Measurements from ENCODE around the gene XAB2.

XAB2 gene

DNA sequence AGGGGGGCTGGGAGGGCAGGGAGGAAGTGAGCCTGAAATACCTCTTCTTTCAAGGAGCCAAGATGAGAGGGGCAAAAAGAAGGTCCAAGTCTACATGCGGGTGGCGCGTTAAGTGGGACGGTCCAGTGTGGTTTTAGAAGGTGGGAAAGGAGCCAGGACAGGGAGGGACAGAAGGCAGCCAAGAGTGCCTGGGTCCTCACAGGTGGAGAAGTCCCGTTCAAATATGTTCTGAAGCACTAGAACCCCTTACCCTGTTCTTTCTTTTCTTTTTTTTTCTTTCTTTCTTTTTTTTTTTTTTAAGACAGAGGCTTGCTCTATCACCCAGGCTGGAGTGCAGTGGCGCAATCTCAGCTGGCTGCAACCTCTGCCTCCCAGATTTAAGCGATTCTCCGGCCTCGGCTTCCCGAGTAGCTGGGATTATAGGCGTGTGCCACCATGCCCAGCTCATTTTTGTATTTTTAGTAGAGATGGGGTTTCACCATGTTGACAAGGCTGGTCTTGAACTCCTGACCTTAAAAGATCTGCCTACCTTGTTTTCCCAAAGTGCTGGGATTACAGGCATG is 26.3 kb downstream of the XAB2 start:
- no peak overlapping the region for H3K27ac ChIP-seq (ENCODE audit: low read depth, low read length)

DNA sequence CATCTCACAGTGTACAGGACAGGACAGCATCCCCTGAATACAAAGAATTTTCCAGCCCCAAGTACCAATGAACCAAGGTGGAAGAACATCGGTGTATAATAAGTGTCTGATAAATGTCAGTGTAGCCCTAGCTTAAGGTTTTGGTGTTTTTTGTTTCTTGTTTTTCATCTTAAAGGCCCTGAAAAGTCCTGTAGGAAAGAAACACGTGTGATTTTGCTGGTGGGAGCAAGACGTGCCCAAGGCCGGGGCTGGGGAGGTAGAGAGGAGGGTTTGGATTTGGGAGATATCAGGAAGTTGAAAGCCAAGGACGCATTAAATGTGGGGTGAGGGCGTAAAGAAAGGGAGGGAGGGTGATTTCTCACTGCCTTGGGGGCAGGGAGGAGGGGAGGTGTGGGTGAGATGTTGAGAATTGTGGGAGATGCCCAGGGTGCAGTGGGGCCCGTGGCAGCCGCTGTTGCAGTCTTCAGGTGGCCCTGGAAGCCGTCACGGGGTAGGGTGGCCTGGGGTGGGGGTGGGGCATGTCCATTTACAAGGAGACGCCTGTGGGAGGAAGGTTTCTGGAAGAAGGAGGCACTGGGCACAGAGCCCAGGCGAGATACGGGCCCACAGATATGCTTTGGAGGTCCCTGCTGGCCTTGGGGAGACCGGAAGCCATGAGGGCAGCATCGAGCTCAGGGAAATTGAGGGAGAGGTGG is 27.0 kb downstream of the XAB2 start:
- Histone ChIP-seq H3K4me2 (ENCODE audit: low read length) (no peak overlapping the region), H3K27me3 (ENCODE audit: control insufficient read depth, low read length) (peaks cover 2% of the 10 kb centered on the region), H3K79me2 (ENCODE audit: control insufficient read depth, low read length) (no peaks in the 10 kb centered on the region), H3K27ac (ENCODE audit: low read depth, low read length) (no peak overlapping the region), H3K9me3 (ENCODE audit: control insufficient read depth, insufficient read depth, low read length) (no peaks in the 10 kb centered on the region), H3K9me2 (replicated peaks; ENCODE audit: control insufficient read depth, low read length) (no peaks in the 10 kb centered on the region), H3K4me3 (ENCODE audit: low read length) (no peak overlapping the region), H3F3A (ENCODE audit: control insufficient read depth, insufficient read depth) (no peaks in the 10 kb centered on the region), H3K4me1 (ENCODE audit: control insufficient read depth, low read length) (no peaks in the 10 kb centered on the region), H4K20me1 (ENCODE audit: control insufficient read depth, insufficient read depth, low read depth, low read length) (no peaks in the 10 kb centered on the region), H3K36me3 (ENCODE audit: control insufficient read depth, low read length) (no peaks in the 10 kb centered on the region)
- TF ChIP-seq, protein P1, sequence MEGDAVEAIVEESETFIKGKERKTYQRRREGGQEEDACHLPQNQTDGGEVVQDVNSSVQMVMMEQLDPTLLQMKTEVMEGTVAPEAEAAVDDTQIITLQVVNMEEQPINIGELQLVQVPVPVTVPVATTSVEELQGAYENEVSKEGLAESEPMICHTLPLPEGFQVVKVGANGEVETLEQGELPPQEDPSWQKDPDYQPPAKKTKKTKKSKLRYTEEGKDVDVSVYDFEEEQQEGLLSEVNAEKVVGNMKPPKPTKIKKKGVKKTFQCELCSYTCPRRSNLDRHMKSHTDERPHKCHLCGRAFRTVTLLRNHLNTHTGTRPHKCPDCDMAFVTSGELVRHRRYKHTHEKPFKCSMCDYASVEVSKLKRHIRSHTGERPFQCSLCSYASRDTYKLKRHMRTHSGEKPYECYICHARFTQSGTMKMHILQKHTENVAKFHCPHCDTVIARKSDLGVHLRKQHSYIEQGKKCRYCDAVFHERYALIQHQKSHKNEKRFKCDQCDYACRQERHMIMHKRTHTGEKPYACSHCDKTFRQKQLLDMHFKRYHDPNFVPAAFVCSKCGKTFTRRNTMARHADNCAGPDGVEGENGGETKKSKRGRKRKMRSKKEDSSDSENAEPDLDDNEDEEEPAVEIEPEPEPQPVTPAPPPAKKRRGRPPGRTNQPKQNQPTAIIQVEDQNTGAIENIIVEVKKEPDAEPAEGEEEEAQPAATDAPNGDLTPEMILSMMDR (IDR thresholded peaks at IDR 0.05; ENCODE audit: low read depth, low read length, poor library complexity, severe bottlenecking): no peak
- TF ChIP-seq EZH2phosphoT487 (IDR thresholded peaks at IDR 0.05; ENCODE audit: borderline replicate concordance, low read length): no peak

More for the DNA sequence above, 26.3 kb downstream of the XAB2 start:
- Histone ChIP-seq H3K4me3 (ENCODE audit: low read length) (no peak overlapping the region), H3F3A (ENCODE audit: control insufficient read depth, insufficient read depth) (no peaks in the 10 kb centered on the region), H3K79me2 (ENCODE audit: control insufficient read depth, low read length) (no peaks in the 10 kb centered on the region), H3K9me3 (ENCODE audit: control insufficient read depth, insufficient read depth, low read length) (no peaks in the 10 kb centered on the region), H4K20me1 (ENCODE audit: control insufficient read depth, insufficient read depth, low read depth, low read length) (no peaks in the 10 kb centered on the region), H3K4me1 (ENCODE audit: control insufficient read depth, low read length) (no peaks in the 10 kb centered on the region), H3K4me2 (ENCODE audit: low read length) (no peak overlapping the region), H3K9me2 (replicated peaks; ENCODE audit: control insufficient read depth, low read length) (no peaks in the 10 kb centered on the region), H3K36me3 (ENCODE audit: control insufficient read depth, low read length) (no peaks in the 10 kb centered on the region), H3K27me3 (ENCODE audit: control insufficient read depth, low read length) (no peaks in the 10 kb centered on the region; the same call in 1 of the 2 replicates)
- no peak for TF ChIP-seq EZH2phosphoT487 (IDR thresholded peaks at IDR 0.05; ENCODE audit: borderline replicate concordance, low read length)
- TF ChIP-seq, protein P1 (IDR thresholded peaks at IDR 0.05; ENCODE audit: low read depth, low read length, poor library complexity, severe bottlenecking): no peak

DNA sequence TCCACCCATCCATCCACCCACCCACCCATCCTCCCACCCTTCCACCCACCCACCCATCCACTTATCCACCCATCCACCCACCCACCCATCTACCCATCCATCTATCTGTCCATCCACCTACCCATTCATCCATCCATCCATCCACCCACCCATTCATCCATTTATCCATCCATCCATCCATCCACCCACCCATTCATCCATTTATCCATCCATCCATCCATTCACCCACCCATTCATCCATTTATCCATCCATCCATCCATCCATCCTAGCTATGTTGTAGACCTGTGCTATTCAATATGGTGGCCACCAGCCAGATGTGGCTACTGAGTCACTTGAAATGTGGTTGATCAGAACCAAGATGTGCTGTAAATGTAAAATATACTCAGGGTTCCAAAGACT is 28.6 kb downstream of the XAB2 start:
- TF ChIP-seq, protein P1 (IDR thresholded peaks at IDR 0.05; ENCODE audit: low read depth, low read length, poor library complexity, severe bottlenecking): no peak
- TF ChIP-seq EZH2phosphoT487 (IDR thresholded peaks at IDR 0.05; ENCODE audit: borderline replicate concordance, low read length): no peak
- no peaks in the 10 kb centered on the region for H3K79me2 ChIP-seq (ENCODE audit: control insufficient read depth, low read length)
- no peaks in the 10 kb centered on the region for H3F3A ChIP-seq (ENCODE audit: control insufficient read depth, insufficient read depth)
- H3K9me3 ChIP-seq (ENCODE audit: control insufficient read depth, insufficient read depth, low read length): no peaks in the 10 kb centered on the region
- H3K27me3 ChIP-seq (ENCODE audit: control insufficient read depth, low read length): peaks cover 14% of the 10 kb centered on the region
- no peaks in the 10 kb centered on the region for H4K20me1 ChIP-seq (ENCODE audit: control insufficient read depth, insufficient read depth, low read depth, low read length)
- H3K4me2 ChIP-seq (ENCODE audit: low read length): no peak overlapping the region
- H3K4me1 ChIP-seq (ENCODE audit: control insufficient read depth, low read length): peaks cover 6% of the 10 kb centered on the region
- no peaks in the 10 kb centered on the region for H3K9me2 ChIP-seq (replicated peaks; ENCODE audit: control insufficient read depth, low read length)
- H3K4me3 ChIP-seq (ENCODE audit: low read length): no peak overlapping the region
- no peaks in the 10 kb centered on the region for H3K36me3 ChIP-seq (ENCODE audit: control insufficient read depth, low read length)
- H3K27ac ChIP-seq (ENCODE audit: low read depth, low read length): no peak overlapping the region

All from DOHH2 (cell line).